HTERT RPE-1 (cell line): ENCODE results near the gene SPTLC2.

ENCODE experiments used
- in situ Hi-C: fragments of 300-500 bp; cut with MboI; formaldehyde crosslinking; loops from 4 replicates; pipeline ENCODE4 v1.14.3; 2020; ENCODE audit warnings: low sequenced_read_pairs

SPTLC2 gene

GRCh38 chr14:77508876-77509275 is 107.6 kb downstream of the SPTLC2 start:
- in situ Hi-C loops, result no loop called here

DNA sequence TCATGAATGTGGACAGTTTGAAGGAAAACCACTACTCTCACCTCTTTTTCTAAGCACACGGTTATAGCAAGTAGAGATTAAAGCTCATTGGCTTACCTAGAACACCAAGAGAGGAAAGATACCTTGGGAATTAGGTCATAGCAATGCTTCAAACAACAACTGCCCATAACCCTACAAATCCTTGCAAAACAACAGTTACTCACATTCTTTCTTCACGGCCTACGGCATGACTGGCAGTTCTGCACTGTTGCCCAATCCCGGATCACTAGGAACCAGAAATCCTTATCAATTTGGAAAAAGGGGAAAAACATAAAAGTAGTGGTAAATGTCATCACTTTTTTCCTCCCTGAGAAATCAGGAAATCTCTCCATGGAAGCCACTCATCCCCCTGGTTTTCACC is 108.2 kb downstream of the SPTLC2 start:
- in situ Hi-C loops, result no loop called here

DNA sequence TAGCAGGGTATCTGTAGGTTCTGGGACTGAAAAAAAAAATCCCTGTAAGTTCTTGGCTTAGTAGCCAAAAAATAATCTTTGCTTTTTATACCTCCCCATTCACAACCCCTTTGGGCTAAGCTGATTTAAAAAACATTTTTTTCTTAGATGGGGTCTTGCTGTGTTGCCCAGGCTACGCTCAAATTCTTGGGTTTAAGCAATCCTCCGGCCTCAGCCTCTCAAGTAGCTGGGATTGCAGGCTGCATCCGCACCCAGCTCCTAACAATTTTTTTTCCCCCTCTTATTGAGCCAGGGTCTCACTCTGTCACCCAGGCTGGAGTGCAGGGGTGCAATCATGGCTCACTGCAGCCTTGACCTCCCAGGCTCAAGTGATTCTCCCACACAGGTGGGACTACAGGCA is 108.7 kb downstream of the SPTLC2 start:
- in situ Hi-C loops, result no loop called here

GRCh38 chr14:77505031-77505430 is 111.4 kb downstream of the SPTLC2 start:
- in situ Hi-C loops, result no loop called here

DNA sequence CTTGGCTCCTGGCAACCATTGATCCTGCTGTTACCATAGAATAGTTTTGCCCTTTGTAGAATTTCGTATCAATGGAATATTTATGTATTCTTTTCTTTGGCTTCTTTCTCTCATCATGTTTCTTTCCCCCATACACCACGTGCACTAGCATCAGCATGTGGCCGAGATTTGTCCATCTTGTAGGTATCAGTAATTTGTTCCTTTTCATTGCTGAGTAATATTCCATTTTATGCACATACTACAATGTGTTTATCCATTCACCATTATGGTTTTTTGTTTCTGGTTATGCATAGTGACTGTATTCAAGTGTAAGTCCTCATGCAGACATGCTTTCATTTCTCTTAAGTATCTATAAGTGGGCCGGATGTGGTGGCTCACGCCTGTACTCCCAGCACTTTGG is 113.3 kb downstream of the SPTLC2 start:
- in situ Hi-C loops, result no loop called here

DNA sequence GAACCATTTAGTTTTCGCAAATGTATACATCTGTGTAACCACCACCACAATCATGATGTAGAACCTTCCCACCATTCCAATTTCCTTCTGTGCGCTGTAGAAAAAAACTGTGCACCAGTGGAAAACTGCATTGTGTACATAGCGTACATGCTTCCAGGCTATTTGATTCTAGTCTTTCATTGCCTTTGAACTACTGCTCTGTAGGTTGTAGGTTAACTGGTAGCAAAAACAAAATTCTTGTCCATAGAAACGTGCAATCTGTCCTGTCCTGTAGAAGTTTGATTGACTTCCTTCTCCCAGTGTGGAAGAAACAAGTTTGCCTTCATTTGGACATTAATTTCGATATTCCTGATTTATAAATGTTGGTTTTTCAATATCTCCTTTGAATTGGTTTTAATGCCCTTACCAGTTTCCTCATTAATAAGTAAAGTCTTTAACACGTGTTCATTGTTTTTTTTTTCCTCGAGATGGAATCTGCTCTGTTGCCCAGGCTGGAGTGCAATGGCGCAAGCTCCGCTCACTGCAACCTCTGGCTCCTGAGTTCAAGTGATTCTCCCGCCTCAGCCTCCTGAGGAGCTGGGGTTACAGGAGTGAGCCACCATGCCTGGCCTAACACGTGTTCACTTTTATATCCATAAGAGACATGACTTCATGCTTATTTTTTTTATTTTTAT is 114.2 kb downstream of the SPTLC2 start:
- in situ Hi-C loops, result no loop called here

DNA sequence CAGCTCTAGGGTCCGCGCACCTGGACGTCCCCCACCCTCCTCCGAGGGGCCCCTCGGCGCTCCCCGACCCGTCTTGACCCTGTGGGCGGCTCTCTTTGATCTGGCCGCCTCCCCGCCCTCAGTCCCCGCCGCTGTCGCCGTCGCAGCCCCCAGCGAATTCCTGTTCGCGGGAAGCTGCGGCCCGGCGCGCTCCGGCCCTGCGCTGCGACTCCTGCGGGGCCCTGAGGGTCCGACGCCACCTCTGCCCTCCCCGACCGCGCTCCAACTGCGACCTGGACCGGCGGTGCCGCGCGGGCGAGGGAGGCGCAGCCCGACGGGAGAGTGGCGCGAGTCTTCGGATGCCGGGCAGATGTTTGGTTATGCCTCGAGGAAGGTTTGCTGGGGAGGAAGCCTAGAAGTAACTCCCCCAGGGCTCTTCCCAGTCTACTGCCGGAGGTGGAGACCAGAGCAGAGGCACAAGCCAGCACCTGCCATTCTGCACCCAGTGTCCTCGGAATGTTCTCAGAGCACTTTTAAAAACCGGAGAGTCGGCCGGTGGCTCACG is 117.4 kb downstream of the SPTLC2 start:
- in situ Hi-C loops, result no loop called here

DNA sequence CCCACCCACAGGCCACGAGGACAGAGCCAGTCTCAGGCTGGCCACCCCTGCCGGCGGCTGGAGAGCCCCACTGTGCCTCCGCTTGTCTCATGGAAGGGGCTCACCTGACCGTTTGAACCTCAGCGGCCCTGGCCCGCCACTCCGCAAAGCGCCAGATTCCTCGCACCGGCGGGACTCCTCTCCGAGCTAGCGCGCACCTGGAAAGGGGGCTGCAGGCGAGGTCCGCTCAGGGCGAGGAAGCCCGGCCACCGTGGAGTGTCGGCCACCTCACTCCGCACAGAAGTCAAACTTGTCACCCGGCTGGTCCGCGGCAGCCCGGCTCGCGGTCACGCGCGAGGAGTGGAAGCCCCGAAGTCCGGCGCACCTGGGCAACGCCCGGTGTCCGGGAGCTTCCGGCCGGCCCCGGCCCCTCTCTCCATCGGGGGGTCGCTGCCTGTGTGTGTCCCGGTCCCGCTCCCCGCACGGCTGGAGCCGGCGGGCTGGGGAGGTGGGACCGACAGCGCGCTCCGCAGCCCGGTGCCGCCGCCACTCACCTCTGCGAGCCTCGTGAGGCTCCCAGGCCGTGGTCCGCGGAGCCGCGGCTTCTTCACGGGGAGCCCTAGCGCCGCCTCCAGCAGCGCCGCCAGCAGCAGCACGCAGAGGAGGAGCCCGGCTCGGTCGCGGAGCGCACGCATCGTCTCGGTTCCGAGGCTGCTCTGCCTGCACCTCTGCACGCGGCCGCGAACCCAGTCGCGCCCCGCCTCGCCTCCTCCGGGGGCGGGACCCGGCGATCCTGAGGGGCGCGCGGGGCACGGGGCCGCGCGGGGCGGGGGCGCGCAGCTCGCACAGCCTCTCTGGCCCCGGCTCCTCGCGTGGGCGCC is 118.1 kb downstream of the SPTLC2 start, which contains the start of gene ISM2:
Gene ISM2, minus strand, starts transcription at position 697 of the 860 bp plus-strand sequence. Its CDS starts 23 bp downstream, at position 674.
- in situ Hi-C loops, result no loop called here

- in situ Hi-C loops, result no loop called here
Measured at GRCh38 chr14:77495334-77495733, 121.1 kb downstream of the SPTLC2 start.

GRCh38 chr14:77491056-77491455 is 125.4 kb downstream of the SPTLC2 start:
- in situ Hi-C loops, result no loop called here

DNA sequence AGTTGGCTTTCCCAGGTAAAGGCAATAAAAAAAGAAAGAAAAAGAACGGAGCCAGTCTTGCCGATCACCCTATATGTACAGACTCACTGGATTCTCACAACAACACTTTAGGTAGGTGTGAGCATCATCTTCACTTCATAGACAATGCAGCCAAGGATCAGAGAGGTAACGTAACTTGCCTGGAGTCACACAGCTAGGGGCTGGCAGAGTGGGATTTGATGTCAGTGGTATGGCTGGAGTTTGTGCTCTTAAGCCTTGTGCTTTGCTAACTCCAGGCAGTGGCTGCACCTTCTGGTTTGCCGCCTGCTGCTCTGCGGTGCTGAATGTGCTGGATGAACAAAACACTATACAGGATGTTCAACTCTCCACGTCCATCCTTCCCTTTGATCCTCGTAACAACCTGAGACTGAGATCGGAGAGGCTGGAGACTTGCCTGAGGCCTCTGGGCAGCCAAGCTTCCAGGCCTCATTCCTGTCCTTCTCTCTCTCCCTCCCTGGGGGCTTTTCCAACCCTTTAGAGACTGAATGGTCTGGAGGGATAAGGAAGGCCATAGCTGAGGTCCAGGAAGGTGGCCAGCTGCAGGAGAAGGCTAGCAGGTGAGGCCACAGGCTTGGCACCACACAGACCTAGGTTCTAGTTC is 126.0 kb downstream of the SPTLC2 start:
- in situ Hi-C loops, result no loop called here

GRCh38 chr14:77489041-77489440 is 127.4 kb downstream of the SPTLC2 start:
- in situ Hi-C loops, result no loop called here

GRCh38 chr14:77488558-77488957 is 127.9 kb downstream of the SPTLC2 start:
- in situ Hi-C loops, result no loop called here

DNA sequence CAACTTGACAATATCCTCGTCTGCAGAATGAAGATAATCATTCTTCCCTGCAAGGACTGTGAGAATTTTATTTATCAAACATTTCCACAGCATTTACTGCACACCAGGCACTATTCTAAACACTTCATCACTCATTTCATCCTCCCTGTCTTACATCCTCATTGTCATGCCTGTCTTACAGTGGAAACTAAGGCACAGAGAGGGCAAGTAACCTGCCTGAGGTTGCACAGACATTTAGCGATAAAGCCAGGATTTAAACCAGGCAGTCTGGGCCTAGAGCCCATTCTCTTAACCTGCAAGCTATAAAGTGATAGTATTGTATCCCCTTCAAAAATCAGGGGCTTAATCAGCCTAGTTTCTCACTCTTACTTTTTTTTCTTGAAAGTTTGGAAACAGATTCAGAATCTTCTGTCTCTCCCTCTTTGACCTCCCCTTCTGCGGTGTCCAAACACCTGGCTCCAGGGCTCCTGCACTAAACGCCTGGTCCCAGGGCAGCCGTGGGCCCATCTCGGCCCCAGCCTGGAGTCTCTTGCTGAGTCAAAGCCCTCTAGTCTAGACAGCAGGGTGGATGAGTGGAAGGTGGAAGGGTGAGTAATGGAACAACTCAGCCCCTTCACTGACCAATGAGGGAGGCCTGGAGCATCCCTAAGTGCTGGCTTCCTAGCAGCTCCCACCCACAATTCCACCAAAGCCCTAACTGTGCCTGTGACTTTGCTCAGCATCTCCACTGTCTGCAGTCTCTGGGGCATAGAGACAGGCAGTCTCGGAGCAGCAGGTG is 130.3 kb downstream of the SPTLC2 start:
- in situ Hi-C loops, result no loop called here

- in situ Hi-C loops, result no loop called here
Measured at GRCh38 chr14:77485256-77485655, 131.2 kb downstream of the SPTLC2 start.

- in situ Hi-C loops, result no loop called here
Measured at GRCh38 chr14:77482422-77482821, 134.0 kb downstream of the SPTLC2 start.

GRCh38 chr14:77478796-77479195 is 137.6 kb downstream of the SPTLC2 start:
- in situ Hi-C loops, result no loop called here

DNA sequence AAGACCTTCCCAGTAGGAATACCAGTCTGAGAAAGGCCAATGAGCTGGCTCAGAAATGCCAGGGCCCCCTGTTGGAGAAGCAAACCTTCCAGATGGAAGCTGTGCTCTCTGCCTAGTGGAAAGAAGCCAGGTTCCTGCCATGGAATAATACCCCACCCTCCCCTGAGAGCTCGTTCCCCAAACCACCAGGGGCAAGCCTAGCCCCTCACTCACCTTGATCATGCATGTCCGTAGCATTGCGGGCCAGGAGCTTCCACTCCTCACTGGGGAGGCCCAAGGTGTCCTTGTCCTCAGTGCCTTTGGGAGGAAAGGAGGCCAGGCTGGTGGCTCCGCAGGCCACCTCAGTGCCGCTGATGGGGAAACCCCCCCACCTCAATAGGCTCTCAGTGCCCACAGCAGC is 138.4 kb downstream of the SPTLC2 start:
- in situ Hi-C loops, result no loop called here

DNA sequence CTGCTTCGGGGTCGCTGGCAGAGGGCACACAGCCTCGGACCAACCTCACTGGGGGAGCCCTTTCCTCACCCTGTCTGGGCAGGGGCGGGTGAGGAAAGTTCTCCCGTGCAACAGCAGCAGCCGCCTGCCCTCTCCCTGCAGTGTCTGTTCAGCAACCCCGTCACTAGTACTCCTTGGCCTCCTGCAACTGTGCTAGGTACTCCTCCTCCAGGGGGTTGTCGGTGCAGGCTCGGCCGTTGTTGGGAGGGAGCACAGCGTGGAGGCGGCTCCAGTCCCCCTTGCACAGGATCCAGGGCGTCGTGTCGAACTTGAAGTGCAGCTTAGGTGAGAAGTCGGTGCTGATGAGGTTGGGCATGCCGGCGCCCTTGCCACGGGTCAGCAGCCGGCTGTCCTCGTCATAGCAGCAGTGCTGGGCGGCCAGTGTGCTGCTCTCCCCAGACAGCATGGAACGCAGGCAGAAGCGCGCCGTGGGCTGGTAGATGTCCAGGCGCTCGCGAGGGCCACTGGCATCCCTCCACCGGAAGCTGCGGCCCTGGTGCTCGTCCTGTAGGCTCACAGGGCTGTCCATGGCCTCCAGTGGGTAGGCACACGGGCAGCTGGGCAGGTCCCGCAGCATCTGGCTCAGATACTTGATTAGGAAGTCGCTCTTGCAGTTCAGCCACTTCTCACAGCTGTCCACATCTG is 140.9 kb downstream of the SPTLC2 start:
- in situ Hi-C loops, result no loop called here
